ENCODE results near the gene OSBPL1A. TPM values are rescaled to one million over a fixed set of nuclear protein-coding genes. Genes with fewer than 3 reads are reported as not detected.
A peak's percentile ranks its signal among the peaks of the same experiment; 100 is the strongest.

The OSBPL1A gene
- total RNA-seq (2014; rRNA removed; shearing (Covaris generic)) = 14.8 and 16.4 TPM in 2 replicates

DNA sequence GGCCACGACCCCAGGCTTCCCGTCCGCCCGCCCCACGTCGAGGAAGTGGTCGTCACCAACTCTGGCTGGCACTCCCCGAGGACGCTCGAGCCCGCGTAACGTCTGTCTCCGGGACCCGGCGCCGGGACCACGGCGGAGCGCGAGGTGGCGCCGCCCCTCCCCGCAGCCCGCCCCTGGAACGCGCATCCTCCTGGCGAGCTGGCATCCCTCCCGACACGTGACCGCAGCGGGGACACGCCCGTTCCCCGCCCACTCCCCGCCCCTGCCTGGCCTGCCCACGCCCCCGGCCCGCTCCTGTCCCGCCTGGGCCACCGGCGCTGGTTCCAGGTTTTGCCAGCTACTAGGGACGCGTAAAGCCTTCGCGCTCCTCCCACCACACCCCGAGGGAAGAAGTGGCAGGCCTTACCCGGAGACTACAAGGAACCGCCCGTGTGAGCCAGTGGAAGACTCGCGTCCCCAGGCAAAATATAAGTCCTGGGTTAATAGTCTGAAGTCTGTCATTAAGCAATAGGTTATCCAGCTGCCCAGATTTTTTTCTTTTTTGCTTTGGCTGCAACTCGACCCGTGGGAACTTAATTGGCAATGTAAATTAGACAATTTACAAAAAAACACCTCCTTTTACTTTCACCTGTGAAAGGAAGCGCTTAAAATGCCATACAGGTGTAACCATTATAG, at the start of gene OSBPL1A:
Gene OSBPL1A, minus strand, starts transcription at position 131 of the 675 bp plus-strand sequence. CDS start 20,291 bp downstream, outside the sequence.
- Histone ChIP-seq H3K36me3 (no peaks in the 10 kb centered on the region), H3K4me3 (peak within 1 kb of the TSS; percentile 79), H3K27ac (peak within 1 kb of the TSS; percentile 90), H3K4me1 (no peaks in the 10 kb centered on the region), H3K9me3 (replicated peaks) (no peaks in the 10 kb centered on the region), H3K27me3 (no peaks in the 10 kb centered on the region)
- DNase-seq = peak; percentile 91 to 92

GRCh38 chr18:24446953-24447538, 49.4 kb upstream of the OSBPL1A start:
- no peak for DNase-seq
- H3K27ac ChIP-seq = no peak overlapping the region
- no peaks in the 10 kb centered on the region for H3K4me1 ChIP-seq
- peaks cover 2% of the 10 kb centered on the region for H3K36me3 ChIP-seq
- no peaks in the 10 kb centered on the region for H3K9me3 ChIP-seq (replicated peaks)
- no peak overlapping the region for H3K4me3 ChIP-seq
- H3K27me3 ChIP-seq = no peaks in the 10 kb centered on the region

DNA sequence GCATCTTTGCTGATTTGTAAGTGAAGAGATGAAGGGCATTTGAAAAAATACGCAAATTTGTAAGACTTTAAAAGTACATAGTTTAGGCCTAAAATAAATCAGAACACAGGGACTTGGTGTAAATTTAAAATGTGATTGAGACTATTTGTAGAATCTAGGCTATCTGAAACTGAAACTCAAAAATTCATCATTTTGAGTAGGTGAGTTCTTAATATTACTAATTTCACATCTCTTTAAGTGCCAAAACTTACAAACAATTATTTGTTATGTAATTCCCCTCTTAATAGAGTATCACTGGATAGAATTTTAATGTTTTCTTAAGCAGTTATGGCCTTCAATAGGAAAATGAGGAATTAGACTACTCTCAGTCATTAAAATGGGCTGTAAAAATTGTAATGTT, 48.8 kb upstream of the OSBPL1A start:
- Histone ChIP-seq H3K27ac (no peak overlapping the region), H3K27me3 (no peaks in the 10 kb centered on the region), H3K4me1 (no peaks in the 10 kb centered on the region), H3K9me3 (replicated peaks) (no peaks in the 10 kb centered on the region), H3K4me3 (no peak overlapping the region), H3K36me3 (peaks cover 6% of the 10 kb centered on the region)
- no peak for DNase-seq

DNA sequence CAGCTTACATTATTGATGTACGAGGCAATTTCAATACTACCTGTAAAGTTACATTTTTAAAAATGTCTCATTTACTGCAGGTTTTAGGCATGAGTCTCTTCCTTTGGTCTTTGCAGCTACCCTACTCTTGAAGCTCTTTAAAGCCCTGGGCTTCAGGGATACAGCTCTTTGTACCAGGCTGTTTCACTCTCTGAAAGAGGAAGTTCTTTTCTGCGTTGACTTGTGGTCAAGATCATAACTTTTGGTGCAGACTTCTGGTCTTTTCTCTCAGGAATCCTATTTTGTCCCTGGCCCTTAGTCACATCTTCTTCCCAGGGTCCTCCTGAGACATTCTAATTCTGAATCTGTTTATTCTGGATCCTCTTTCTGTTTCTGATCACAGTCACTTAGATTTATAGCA, 46.2 kb upstream of the OSBPL1A start:
- no peak for DNase-seq
- no peaks in the 10 kb centered on the region for H3K27me3 ChIP-seq
- H3K27ac ChIP-seq = no peak overlapping the region
- no peaks in the 10 kb centered on the region for H3K4me1 ChIP-seq
- H3K36me3 ChIP-seq = peaks cover 6% of the 10 kb centered on the region
- H3K4me3 ChIP-seq = no peak overlapping the region
- no peaks in the 10 kb centered on the region for H3K9me3 ChIP-seq (replicated peaks)

- no peaks in the 10 kb centered on the region for H3K4me1 ChIP-seq
- no peaks in the 10 kb centered on the region for H3K9me3 ChIP-seq (replicated peaks)
- no peaks in the 10 kb centered on the region for H3K27me3 ChIP-seq
- no peak for DNase-seq
- peaks cover 19% of the 10 kb centered on the region for H3K36me3 ChIP-seq
- H3K4me3 ChIP-seq = no peak overlapping the region
- H3K27ac ChIP-seq = no peak overlapping the region
Observed at GRCh38 chr18:24436939-24437338, 39.3 kb upstream of the OSBPL1A start.

DNA sequence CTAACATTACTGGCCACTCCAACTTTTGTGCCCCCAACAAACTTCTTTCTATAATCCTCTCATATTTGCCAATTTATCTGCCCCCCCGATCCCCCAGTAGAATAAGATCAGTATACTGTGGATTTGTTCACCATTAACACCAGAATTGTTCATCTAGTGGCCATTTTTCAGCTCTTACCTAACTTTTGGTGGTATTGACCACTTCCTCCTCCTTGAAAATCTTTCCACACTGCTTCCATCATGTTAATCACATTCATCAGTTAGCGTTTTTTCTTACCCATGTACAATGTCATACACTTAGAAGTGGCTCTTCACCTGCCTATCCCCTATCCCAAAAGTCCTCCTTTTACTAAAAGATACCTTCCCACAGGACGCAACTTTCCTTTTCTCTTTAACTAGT, 35.0 kb upstream of the OSBPL1A start:
- peaks cover 10% of the 10 kb centered on the region for H3K36me3 ChIP-seq
- DNase-seq = no peak
- H3K4me3 ChIP-seq = no peak overlapping the region
- H3K27ac ChIP-seq = no peak overlapping the region
- no peaks in the 10 kb centered on the region for H3K27me3 ChIP-seq
- no peaks in the 10 kb centered on the region for H3K4me1 ChIP-seq
- no peaks in the 10 kb centered on the region for H3K9me3 ChIP-seq (replicated peaks)

GRCh38 chr18:24429188-24429587, 31.6 kb upstream of the OSBPL1A start:
- H3K4me1 ChIP-seq = no peaks in the 10 kb centered on the region
- H3K27me3 ChIP-seq = no peaks in the 10 kb centered on the region
- H3K9me3 ChIP-seq (replicated peaks) = no peaks in the 10 kb centered on the region
- no peak overlapping the region for H3K4me3 ChIP-seq
- DNase-seq = no peak
- no peak overlapping the region for H3K27ac ChIP-seq
- H3K36me3 ChIP-seq = peaks cover 6% of the 10 kb centered on the region; the same call in 1 of the 2 replicates

DNA sequence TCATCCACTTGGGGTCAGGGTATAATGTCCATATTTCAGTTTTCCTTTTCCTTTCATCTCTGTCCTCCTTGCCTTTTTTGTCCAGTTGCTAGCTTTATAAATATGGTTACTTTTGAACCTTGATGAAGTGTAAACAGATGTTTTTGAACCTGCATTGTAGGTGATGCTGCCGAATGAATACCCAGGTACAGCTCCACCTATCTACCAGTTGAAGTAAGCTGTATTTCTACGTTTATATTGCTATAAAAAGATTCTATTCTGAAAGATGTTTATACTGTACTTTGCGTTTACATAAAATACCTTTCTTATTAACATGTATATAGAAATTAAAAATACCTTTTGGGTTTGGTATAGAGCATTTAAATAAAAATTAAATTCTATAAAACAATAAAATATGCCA, 31.1 kb upstream of the OSBPL1A start:
- H3K36me3 ChIP-seq = peaks cover 6% of the 10 kb centered on the region; the same call in 1 of the 2 replicates
- H3K9me3 ChIP-seq (replicated peaks) = no peaks in the 10 kb centered on the region
- no peak for DNase-seq
- H3K4me3 ChIP-seq = no peak overlapping the region
- no peak overlapping the region for H3K27ac ChIP-seq
- no peaks in the 10 kb centered on the region for H3K4me1 ChIP-seq
- H3K27me3 ChIP-seq = no peaks in the 10 kb centered on the region

DNA sequence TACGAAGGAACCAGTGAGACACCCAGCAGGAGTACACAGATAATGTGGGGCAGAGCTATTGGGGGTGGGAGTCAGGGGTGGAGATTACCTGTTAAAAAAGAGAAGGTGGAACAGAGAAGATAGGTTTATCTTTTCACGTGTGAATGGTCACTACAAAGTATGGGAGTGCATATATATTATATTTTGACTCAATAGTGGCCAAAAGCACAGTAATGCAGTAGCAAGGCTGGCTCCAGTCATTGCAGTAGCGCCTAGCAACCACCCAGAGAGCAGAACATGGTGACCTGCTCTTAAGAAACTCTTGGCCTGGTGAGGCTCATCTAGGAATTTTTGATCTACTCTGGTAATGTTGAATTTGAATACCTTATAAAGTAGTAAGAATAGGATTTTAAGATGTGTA, 29.9 kb upstream of the OSBPL1A start:
- H3K4me3 ChIP-seq = peak overlapping the region; percentile 75
- H3K9me3 ChIP-seq (replicated peaks) = no peaks in the 10 kb centered on the region
- H3K27me3 ChIP-seq = no peaks in the 10 kb centered on the region
- DNase-seq = peak in 1 of 2 experiments; percentile 6
- H3K4me1 ChIP-seq = no peaks in the 10 kb centered on the region
- peaks cover 3% of the 10 kb centered on the region; the same call in 1 of the 2 replicates for H3K36me3 ChIP-seq
- peak overlapping the region; percentile 88 for H3K27ac ChIP-seq

- H3K9me3 ChIP-seq (replicated peaks) = no peaks in the 10 kb centered on the region
- peak within 1 kb of the TSS; percentile 88 for H3K27ac ChIP-seq
- no peaks in the 10 kb centered on the region for H3K27me3 ChIP-seq
- H3K4me3 ChIP-seq = peak within 1 kb of the TSS; percentile 75
- DNase-seq = peak; percentile 84 to 88
- peaks cover 3% of the 10 kb centered on the region; the same call in 1 of the 2 replicates for H3K36me3 ChIP-seq
- no peaks in the 10 kb centered on the region for H3K4me1 ChIP-seq
Observed at GRCh38 chr18:24426398-24427294, 29.0 kb upstream of the OSBPL1A start, which contains the start of gene IMPACT. IMPACT (plus strand) TSS chr18:24426670; CDS start chr18:24426757, 87 bp downstream.

- no peaks in the 10 kb centered on the region for H3K27me3 ChIP-seq
Observed at GRCh38 chr18:24426073-24426397, 28.4 kb upstream of the OSBPL1A start.

GRCh38 chr18:24421831-24422230, 24.2 kb upstream of the OSBPL1A start:
- no peaks in the 10 kb centered on the region for H3K36me3 ChIP-seq
- H3K4me3 ChIP-seq = no peak overlapping the region
- H3K9me3 ChIP-seq (replicated peaks) = no peaks in the 10 kb centered on the region
- no peak overlapping the region for H3K27ac ChIP-seq
- no peak for DNase-seq
- H3K4me1 ChIP-seq = no peaks in the 10 kb centered on the region
- H3K27me3 ChIP-seq = no peaks in the 10 kb centered on the region

More at GRCh38 chr18:24426073-24426397, 28.4 kb upstream of the OSBPL1A start:
- Histone ChIP-seq H3K9me3 (replicated peaks) (no peaks in the 10 kb centered on the region), H3K27ac (peak overlapping the region; percentile 88), H3K36me3 (peaks cover 3% of the 10 kb centered on the region; the same call in 1 of the 2 replicates), H3K4me3 (peak overlapping the region; percentile 75), H3K4me1 (no peaks in the 10 kb centered on the region)
- DNase-seq = no peak

DNA sequence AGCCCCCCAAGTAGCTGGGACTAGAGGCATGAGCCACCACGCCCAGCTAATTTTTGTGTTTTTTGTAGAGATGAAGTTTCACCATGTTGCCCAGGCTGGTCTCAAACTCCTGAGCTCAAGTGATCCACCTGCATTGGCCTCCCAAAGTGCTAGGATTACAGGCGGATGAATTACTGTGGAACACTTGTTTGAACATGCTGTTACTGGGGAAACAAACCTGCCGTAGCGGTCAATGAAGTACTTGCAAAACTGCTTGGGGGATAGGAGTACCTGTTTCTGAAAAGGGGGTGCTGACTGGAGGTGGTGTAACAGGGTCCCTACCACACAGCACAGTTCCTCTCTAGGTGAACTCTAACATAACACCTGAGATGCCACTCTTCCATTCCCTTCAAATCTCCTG, 22.9 kb upstream of the OSBPL1A start:
- no peak for DNase-seq
- no peaks in the 10 kb centered on the region for H3K9me3 ChIP-seq (replicated peaks)
- no peak overlapping the region for H3K4me3 ChIP-seq

DNA sequence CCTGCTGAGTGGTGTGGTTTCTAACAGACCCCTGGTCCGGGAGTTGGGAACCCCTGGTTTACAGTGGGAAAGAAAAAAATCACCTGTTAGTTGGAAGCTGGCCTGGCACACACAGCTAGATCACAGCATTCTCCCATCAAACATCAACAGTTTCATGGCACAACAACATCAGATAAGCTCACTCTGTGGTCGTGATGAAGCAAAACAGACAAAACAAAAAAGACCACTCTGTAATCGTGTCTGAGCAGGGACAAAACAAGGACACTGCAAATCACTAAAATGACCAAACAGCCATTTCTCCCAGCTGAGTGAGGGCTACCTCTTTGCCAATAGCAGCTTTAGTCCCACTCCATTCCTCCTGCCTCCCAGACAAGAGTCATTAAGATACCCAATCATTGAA, 19.9 kb upstream of the OSBPL1A start:
- no peaks in the 10 kb centered on the region for H3K27me3 ChIP-seq
- no peaks in the 10 kb centered on the region for H3K4me1 ChIP-seq
- no peaks in the 10 kb centered on the region for H3K9me3 ChIP-seq (replicated peaks)
- no peak overlapping the region for H3K4me3 ChIP-seq
- no peak overlapping the region for H3K27ac ChIP-seq
- no peak for DNase-seq
- no peaks in the 10 kb centered on the region for H3K36me3 ChIP-seq

More for the DNA sequence above, 22.9 kb upstream of the OSBPL1A start:
- Histone ChIP-seq H3K4me1 (no peaks in the 10 kb centered on the region), H3K27ac (no peak overlapping the region), H3K36me3 (no peaks in the 10 kb centered on the region), H3K27me3 (no peaks in the 10 kb centered on the region)

Measured in SJCRH30 (cell line).